ENCODE data around the gene IFIT3. TPM values are rescaled to one million over a fixed set of nuclear protein-coding genes. Genes with fewer than 3 reads are reported as not detected.

The IFIT3 gene
- total RNA-seq, 1 experiment from 2014 or later: 7.2 TPM

- Histone ChIP-seq H3K79me2 (ENCODE audit: low read depth) (no peaks in the 10 kb centered on the region), H2AFZ (no peak overlapping the region), H3K4me3 (no peak overlapping the region), H3K27ac (peak overlapping the region; percentile 100), H3K4me2 (peak overlapping the region; percentile 51), H3K9me3 (ENCODE audit: insufficient read depth, low read depth) (no peaks in the 10 kb centered on the region), H3K4me1 (replicated peaks; ENCODE audit: insufficient read depth) (peaks cover 96% of the 10 kb centered on the region), H4K20me1 (ENCODE audit: insufficient read depth) (no peaks in the 10 kb centered on the region), H3K36me3 (ENCODE audit: low read depth) (no peaks in the 10 kb centered on the region), H3F3A (ENCODE audit: insufficient read depth, low read depth) (peaks cover 36% of the 10 kb centered on the region), H3K9me2 (ENCODE audit: insufficient read depth) (no peaks in the 10 kb centered on the region), H3K27me3 (ENCODE audit: insufficient read depth, low read depth) (no peaks in the 10 kb centered on the region)
- TF ChIP-seq EZH2 (IDR thresholded peaks at IDR 0.05; ENCODE audit: low read depth) (no peak), CTCF (conservative IDR thresholded peaks at IDR 0.05) (no peak)
- POLR2A ChIA-PET (ENCODE audit: unreplicated experiment): interaction anchor here (0.6 to 1.4 kb wide), 2 partner anchors 23 to 73 kb away, joined by 4 to 8 read pairs; partner anchors contain the start of gene IFIT2
- CTCF ChIA-PET: no interaction called here
- DNase-seq: no peak
- no TSS peak for BruUV-seq (replicated peaks)
- intact Hi-C loops (cut with micrococcal nuclease; ENCODE audit: unreplicated experiment): loop anchor here (1.0 to 2.0 kb wide), 2 partner anchors 50 to 73 kb away; no protein-coding TSS in a partner anchor
These were observed 48.9 kb upstream of the IFIT3 start for GRCh38 chr10:89278900-89279392.

GRCh38 chr10:89279421-89279869 is 48.4 kb upstream of the IFIT3 start:
- Histone ChIP-seq H3F3A (ENCODE audit: insufficient read depth, low read depth) (peaks cover 36% of the 10 kb centered on the region), H3K4me1 (replicated peaks; ENCODE audit: insufficient read depth) (peaks cover 97% of the 10 kb centered on the region), H3K79me2 (ENCODE audit: low read depth) (no peaks in the 10 kb centered on the region), H3K4me2 (peak overlapping the region; percentile 51), H3K36me3 (ENCODE audit: low read depth) (no peaks in the 10 kb centered on the region), H4K20me1 (ENCODE audit: insufficient read depth) (no peaks in the 10 kb centered on the region), H3K4me3 (no peak overlapping the region), H3K9me3 (ENCODE audit: insufficient read depth, low read depth) (no peaks in the 10 kb centered on the region), H3K27ac (peak overlapping the region; percentile 100), H2AFZ (no peak overlapping the region), H3K27me3 (ENCODE audit: insufficient read depth, low read depth) (no peaks in the 10 kb centered on the region), H3K9me2 (ENCODE audit: insufficient read depth) (no peaks in the 10 kb centered on the region)
- intact Hi-C loops (cut with micrococcal nuclease; ENCODE audit: unreplicated experiment): loop anchor here (2.0 kb wide), 1 partner anchor 49 kb away; no protein-coding TSS in a partner anchor
- CTCF ChIA-PET: no interaction called here
- DNase-seq: peak; percentile 51 to 71
- no TSS peak for BruUV-seq (replicated peaks)
- TF ChIP-seq CTCF (conservative IDR thresholded peaks at IDR 0.05) (no peak), EZH2 (IDR thresholded peaks at IDR 0.05; ENCODE audit: low read depth) (no peak)
- POLR2A ChIA-PET (ENCODE audit: unreplicated experiment): interaction anchor here (0.6 kb wide), 1 partner anchor 23 kb away, joined by 4 read pairs; the partner anchor contains the start of gene IFIT2

- H3K79me2 ChIP-seq (ENCODE audit: low read depth): no peaks in the 10 kb centered on the region
- intact Hi-C loops (cut with micrococcal nuclease; ENCODE audit: unreplicated experiment): no loop called here
- no peaks in the 10 kb centered on the region for H3K9me2 ChIP-seq (ENCODE audit: insufficient read depth)
- no peak overlapping the region for H2AFZ ChIP-seq
- H3K36me3 ChIP-seq (ENCODE audit: low read depth): no peaks in the 10 kb centered on the region
- peak overlapping the region; percentile 13; the same call in 1 of the 2 replicates for H3K4me2 ChIP-seq
- peaks cover 88% of the 10 kb centered on the region for H3K4me1 ChIP-seq (replicated peaks; ENCODE audit: insufficient read depth)
- H3K4me3 ChIP-seq: no peak overlapping the region
- H3F3A ChIP-seq (ENCODE audit: insufficient read depth, low read depth): peaks cover 31% of the 10 kb centered on the region
- H3K9me3 ChIP-seq (ENCODE audit: insufficient read depth, low read depth): no peaks in the 10 kb centered on the region
- POLR2A ChIA-PET (ENCODE audit: unreplicated experiment): interaction anchor here (0.7 kb wide), 1 partner anchor 72 kb away, joined by 4 read pairs; no protein-coding TSS in a partner anchor
- H3K27ac ChIP-seq: peak overlapping the region; percentile 100
- TF ChIP-seq CTCF (conservative IDR thresholded peaks at IDR 0.05) (no peak), EZH2 (IDR thresholded peaks at IDR 0.05; ENCODE audit: low read depth) (no peak)
- CTCF ChIA-PET: no interaction called here
- no peaks in the 10 kb centered on the region for H3K27me3 ChIP-seq (ENCODE audit: insufficient read depth, low read depth)
- BruUV-seq (replicated peaks): no TSS peak
- no peak for DNase-seq
- H4K20me1 ChIP-seq (ENCODE audit: insufficient read depth): no peaks in the 10 kb centered on the region
These were observed 47.3 kb upstream of the IFIT3 start for GRCh38 chr10:89280508-89280907.
